ENCODE results near the gene RHOB.

RHOB gene

DNA sequence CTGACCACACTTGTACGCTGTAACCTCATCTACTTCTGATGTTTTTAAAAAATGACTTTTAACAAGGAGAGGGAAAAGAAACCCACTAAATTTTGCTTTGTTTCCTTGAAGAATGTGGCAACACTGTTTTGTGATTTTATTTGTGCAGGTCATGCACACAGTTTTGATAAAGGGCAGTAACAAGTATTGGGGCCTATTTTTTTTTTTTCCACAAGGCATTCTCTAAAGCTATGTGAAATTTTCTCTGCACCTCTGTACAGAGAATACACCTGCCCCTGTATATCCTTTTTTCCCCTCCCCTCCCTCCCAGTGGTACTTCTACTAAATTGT lies 2.1 kb downstream of the RHOB start:
- TF ChIP-seq, protein P1, sequence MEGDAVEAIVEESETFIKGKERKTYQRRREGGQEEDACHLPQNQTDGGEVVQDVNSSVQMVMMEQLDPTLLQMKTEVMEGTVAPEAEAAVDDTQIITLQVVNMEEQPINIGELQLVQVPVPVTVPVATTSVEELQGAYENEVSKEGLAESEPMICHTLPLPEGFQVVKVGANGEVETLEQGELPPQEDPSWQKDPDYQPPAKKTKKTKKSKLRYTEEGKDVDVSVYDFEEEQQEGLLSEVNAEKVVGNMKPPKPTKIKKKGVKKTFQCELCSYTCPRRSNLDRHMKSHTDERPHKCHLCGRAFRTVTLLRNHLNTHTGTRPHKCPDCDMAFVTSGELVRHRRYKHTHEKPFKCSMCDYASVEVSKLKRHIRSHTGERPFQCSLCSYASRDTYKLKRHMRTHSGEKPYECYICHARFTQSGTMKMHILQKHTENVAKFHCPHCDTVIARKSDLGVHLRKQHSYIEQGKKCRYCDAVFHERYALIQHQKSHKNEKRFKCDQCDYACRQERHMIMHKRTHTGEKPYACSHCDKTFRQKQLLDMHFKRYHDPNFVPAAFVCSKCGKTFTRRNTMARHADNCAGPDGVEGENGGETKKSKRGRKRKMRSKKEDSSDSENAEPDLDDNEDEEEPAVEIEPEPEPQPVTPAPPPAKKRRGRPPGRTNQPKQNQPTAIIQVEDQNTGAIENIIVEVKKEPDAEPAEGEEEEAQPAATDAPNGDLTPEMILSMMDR (IDR thresholded peaks at IDR 0.05; ENCODE audit: low read depth, low read length, missing control alignments): no peak
- peak overlapping the region; percentile 73 for H3K4me3 ChIP-seq (replicated peaks; ENCODE audit: low read depth, low read length)
- no peak for DNase-seq (ENCODE audit: extremely low read depth, low read depth)

DNA sequence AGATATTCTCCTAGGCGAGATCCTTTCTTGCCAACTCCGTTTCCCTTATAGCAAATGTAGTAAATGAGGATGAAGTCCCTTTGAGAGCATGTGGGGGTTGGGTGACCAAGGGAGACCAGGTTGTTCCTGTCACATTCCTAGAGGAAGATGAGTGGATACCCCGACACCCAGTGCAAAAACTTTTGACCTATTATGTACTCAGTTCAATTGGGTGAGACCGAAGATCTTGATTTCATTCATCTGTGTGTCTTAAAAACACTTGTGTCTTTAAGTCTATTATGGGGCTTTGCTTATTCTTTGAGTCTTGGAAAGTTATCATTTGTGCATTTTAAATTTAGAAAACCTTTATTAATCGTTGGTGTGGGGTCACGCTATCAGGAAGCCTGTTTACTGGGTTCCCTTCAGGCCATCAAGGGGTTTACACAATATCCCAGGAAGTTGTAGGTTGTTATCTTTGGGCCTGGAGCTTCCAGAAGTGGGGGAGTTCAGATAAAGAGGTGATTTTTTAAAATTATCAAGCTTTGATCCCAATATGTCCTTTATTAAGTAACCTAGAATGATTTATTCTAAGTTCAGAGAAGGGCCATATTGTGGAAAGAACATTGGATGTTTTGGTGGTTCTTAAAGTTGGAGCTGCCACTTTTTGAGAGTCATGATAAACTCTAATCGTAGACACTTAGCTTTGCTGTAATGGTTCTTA lies 2.8 kb downstream of the RHOB start:
- TF ChIP-seq, protein P1 (IDR thresholded peaks at IDR 0.05; ENCODE audit: low read depth, low read length, missing control alignments): no peak
- no peak for DNase-seq (ENCODE audit: extremely low read depth, low read depth)
- peak overlapping the region; percentile 73 for H3K4me3 ChIP-seq (replicated peaks; ENCODE audit: low read depth, low read length)

DNA sequence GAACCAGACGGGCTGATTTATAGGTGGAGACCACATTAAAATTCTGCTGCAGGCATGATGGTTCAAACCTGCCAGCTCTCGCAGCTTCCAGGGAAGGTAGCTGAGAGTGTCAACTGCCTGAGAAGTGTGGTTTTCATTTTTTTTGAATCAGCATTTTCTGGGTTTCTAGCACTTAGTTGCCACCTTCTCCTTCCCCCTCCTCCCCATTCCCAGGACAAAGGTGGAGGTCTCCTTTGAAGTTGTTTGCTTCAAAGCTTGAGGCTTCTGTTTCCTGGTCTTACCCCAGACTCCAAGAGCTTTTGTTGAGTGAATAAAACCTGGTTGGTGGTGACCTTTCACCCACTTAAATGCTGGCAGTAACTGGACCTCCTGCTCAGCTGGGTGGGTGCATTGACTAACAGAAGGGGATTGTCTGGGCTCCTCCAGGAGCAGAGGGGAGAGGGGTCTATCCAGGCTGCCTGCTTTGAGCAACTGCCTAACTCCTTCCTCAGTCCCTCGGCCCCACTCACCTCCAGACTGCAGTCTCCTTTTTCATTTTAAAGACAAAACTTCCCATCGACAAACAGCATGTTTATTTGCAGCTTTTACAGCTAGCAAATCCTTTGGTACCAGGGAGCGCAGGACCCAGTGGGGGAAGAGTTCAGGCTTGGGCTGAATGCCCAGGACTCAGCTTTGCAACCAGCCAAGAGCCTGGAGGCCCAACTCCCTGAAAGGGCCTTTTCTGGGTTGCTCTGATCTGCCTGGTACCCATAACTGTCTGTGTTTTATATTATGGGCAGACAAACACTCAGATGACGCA lies 3.5 kb downstream of the RHOB start:
- no peak for DNase-seq (ENCODE audit: extremely low read depth, low read depth)
- TF ChIP-seq, protein P1 (IDR thresholded peaks at IDR 0.05; ENCODE audit: low read depth, low read length, missing control alignments): no peak

GRCh38 chr2:20451000-20451290 lies 4.1 kb downstream of the RHOB start:
- DNase-seq (ENCODE audit: extremely low read depth, low read depth): no peak
- TF ChIP-seq, protein P1 (IDR thresholded peaks at IDR 0.05; ENCODE audit: low read depth, low read length, missing control alignments): no peak
- H3K4me3 ChIP-seq (replicated peaks; ENCODE audit: low read depth, low read length): no peak overlapping the region

More for the DNA sequence above, 3.5 kb downstream of the RHOB start:
- no peak overlapping the region for H3K4me3 ChIP-seq (replicated peaks; ENCODE audit: low read depth, low read length)

DNA sequence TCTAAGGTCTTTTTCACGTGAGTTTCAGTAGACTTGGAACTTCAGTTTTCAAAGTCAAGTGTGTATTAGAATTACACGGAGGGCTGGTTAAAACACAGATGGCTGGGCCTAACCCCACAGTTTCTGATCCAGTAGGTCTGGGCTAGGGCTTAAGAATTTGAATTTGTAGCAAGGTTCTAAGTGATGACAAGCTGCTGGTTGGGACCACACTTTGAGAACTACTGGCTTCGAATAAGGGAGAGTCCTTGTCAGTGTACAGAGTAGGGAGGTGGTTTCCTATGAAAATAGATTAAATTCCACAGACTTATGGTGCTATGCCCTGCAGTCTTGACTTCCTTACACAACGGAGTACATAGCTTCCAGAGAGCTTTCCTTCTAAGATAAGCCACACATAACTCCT lies 4.5 kb downstream of the RHOB start:
- TF ChIP-seq, protein P1 (IDR thresholded peaks at IDR 0.05; ENCODE audit: low read depth, low read length, missing control alignments): no peak
- no peak for DNase-seq (ENCODE audit: extremely low read depth, low read depth)

GRCh38 chr2:20451761-20452499 lies 5.1 kb downstream of the RHOB start:
- DNase-seq (ENCODE audit: extremely low read depth, low read depth): no peak
- H3K4me3 ChIP-seq (replicated peaks; ENCODE audit: low read depth, low read length): no peak overlapping the region
- TF ChIP-seq, protein P1 (IDR thresholded peaks at IDR 0.05; ENCODE audit: low read depth, low read length, missing control alignments): no peak

More for the DNA sequence above, 4.5 kb downstream of the RHOB start:
- H3K4me3 ChIP-seq (replicated peaks; ENCODE audit: low read depth, low read length): no peak overlapping the region
